DMS79 treated with DMSO at 0.1 percent for 48 hours (cell line): ENCODE measurements around the gene MPHOSPH10.
"Not testable (repeated sequence)": the region's sequence is repeated elsewhere in the genome, so short reads cannot be mapped to it uniquely, and the experiment has no call there.

Experiments used
- DNase-seq: peaks from one replicate; lab custom pipeline; 2025; lab: John Stamatoyannopoulos, UW

MPHOSPH10 gene

GRCh38 chr2:71125506-71126294 is 4.7 kb upstream of the MPHOSPH10 start:
- no peak for DNase-seq

GRCh38 chr2:71126957-71127356 is 3.5 kb upstream of the MPHOSPH10 start:
- no peak for DNase-seq

GRCh38 chr2:71129114-71129901 is 1.1 kb upstream of the MPHOSPH10 start:
- peak; percentile 23 for DNase-seq

- peak; percentile 89 for DNase-seq
Measured at GRCh38 chr2:71129902-71130151, 607 bp upstream of the MPHOSPH10 start.

- peak; percentile 35 for DNase-seq
Measured at GRCh38 chr2:71130905-71131244, 441 bp downstream of the MPHOSPH10 start.

GRCh38 chr2:71131387-71132166 is 1.1 kb downstream of the MPHOSPH10 start:
- DNase-seq, result not testable (repeated sequence)

- no peak for DNase-seq
Measured at GRCh38 chr2:71133603-71134002, 3.2 kb downstream of the MPHOSPH10 start.

- no peak for DNase-seq
Measured at GRCh38 chr2:71136174-71136573, 5.7 kb downstream of the MPHOSPH10 start.

GRCh38 chr2:71143782-71144181 is 13.3 kb downstream of the MPHOSPH10 start:
- DNase-seq, result no peak

- no peak for DNase-seq
Measured at GRCh38 chr2:71148506-71149063, 18.2 kb downstream of the MPHOSPH10 start.

GRCh38 chr2:71150082-71150816 is 19.8 kb downstream of the MPHOSPH10 start:
- no peak for DNase-seq

- DNase-seq, result no peak
Measured at GRCh38 chr2:71151620-71152019, 21.2 kb downstream of the MPHOSPH10 start.

GRCh38 chr2:71153585-71154224 is 23.3 kb downstream of the MPHOSPH10 start:
- no peak for DNase-seq

GRCh38 chr2:71154279-71154678 is 23.8 kb downstream of the MPHOSPH10 start:
- no peak for DNase-seq

- no peak for DNase-seq
Measured at GRCh38 chr2:71154798-71155197, 24.4 kb downstream of the MPHOSPH10 start.

GRCh38 chr2:71155846-71156245 is 25.4 kb downstream of the MPHOSPH10 start:
- DNase-seq, result no peak

- peak; percentile 10 for DNase-seq
Measured at GRCh38 chr2:71156573-71156972, 26.1 kb downstream of the MPHOSPH10 start.

GRCh38 chr2:71157124-71157793 is 26.8 kb downstream of the MPHOSPH10 start:
- DNase-seq, result peak; percentile 26

GRCh38 chr2:71166812-71167211 is 36.4 kb downstream of the MPHOSPH10 start:
- DNase-seq, result no peak

- no peak for DNase-seq
Measured at GRCh38 chr2:71173096-71173495, 42.7 kb downstream of the MPHOSPH10 start.

- no peak for DNase-seq
Measured at GRCh38 chr2:71174207-71174606, 43.8 kb downstream of the MPHOSPH10 start.
